ENCODE measurements around the gene CD93.

Gene CD93

DNA sequence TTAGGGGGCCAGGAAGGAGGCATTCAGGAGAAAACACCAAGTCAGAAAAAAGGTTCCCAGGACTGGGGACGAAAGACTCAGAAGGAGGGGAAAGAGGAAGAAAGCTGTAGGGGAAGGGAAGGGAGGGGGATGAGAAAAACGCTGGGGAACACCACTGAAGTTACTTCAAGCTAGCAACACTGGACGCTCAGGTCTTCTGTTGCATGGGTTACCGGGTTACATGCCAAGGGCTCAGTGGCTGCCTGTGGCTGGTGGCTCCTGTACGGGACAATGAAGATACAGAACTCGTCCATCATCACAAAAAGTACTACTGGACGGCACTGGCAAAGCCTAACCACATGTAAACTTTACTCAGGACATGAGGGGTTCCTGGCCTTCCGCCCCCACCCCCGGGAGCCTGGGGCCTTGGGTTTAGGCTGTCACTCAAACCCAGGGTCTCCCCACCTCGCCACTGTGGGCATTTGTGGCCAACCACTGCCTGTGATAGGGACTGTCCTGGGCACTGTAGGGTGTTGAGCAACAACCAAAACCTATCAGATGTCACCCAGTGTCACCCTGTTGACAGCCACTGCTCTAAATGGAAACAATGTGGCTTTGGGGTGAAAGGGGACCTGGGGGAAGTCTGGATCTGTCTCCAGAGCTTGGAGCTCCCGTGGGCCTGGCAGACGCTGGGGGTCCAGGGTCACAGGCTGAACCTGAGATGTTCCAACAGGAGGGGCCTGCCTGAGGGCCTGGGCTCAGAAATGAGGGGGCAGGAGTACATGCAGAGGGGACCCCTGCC is 40.3 kb upstream of the CD93 start:
- H3K9me3 ChIP-seq (ENCODE audit: control insufficient read depth, insufficient read depth, low read length) = no peaks in the 10 kb centered on the region
- no peaks in the 10 kb centered on the region for H3K36me3 ChIP-seq (ENCODE audit: control insufficient read depth, insufficient read depth, low read length)
- no peaks in the 10 kb centered on the region for H3K27me3 ChIP-seq (ENCODE audit: control insufficient read depth, insufficient read depth, low read length)
- no peak overlapping the region for H3K4me3 ChIP-seq (ENCODE audit: low read depth, low read length)
- no peak overlapping the region for H3K9ac ChIP-seq (ENCODE audit: low read depth, low read length)
- no peaks in the 10 kb centered on the region for H3K4me1 ChIP-seq (ENCODE audit: control insufficient read depth, insufficient read depth, low read length)

DNA sequence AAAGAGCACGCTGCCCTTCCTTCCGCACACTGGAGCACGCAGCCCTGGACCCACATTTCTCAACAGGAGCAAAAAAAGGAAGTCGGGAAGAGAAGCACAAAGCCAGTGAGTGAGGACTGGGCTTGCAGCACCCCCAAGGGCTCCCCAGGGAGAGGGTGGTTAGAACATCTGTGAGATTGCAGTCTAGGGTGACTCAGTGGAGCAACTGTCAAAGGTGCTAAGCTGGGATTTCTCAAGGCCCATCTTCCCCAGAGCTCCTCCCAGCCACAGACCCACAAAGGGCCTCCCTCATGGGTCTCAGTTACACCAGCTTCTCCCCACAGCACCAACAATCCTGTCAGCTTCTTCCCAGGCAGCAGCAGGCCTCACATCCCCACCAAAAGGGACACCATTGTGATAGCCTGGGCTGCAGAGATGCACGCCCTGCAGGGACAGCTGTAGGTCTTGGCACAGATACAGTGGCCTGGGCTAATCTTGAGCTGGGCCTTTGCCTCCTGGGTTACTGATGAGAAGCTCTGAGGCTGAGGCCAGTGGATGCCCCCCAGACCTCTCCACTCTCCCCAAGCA is 39.6 kb upstream of the CD93 start:
- Histone ChIP-seq H3K9ac (ENCODE audit: low read depth, low read length) (no peak overlapping the region), H3K4me1 (ENCODE audit: control insufficient read depth, insufficient read depth, low read length) (no peaks in the 10 kb centered on the region), H3K4me3 (ENCODE audit: low read depth, low read length) (no peak overlapping the region), H3K36me3 (ENCODE audit: control insufficient read depth, insufficient read depth, low read length) (no peaks in the 10 kb centered on the region), H3K9me3 (ENCODE audit: control insufficient read depth, insufficient read depth, low read length) (no peaks in the 10 kb centered on the region), H3K27me3 (ENCODE audit: control insufficient read depth, insufficient read depth, low read length) (no peaks in the 10 kb centered on the region)

GRCh38 chr20:23125159-23125558 is 39.0 kb upstream of the CD93 start:
- H3K9me3 ChIP-seq (ENCODE audit: control insufficient read depth, insufficient read depth, low read length) = no peaks in the 10 kb centered on the region
- no peaks in the 10 kb centered on the region for H3K4me1 ChIP-seq (ENCODE audit: control insufficient read depth, insufficient read depth, low read length)
- H3K4me3 ChIP-seq (ENCODE audit: low read depth, low read length) = no peak overlapping the region
- H3K36me3 ChIP-seq (ENCODE audit: control insufficient read depth, insufficient read depth, low read length) = no peaks in the 10 kb centered on the region
- no peaks in the 10 kb centered on the region for H3K27me3 ChIP-seq (ENCODE audit: control insufficient read depth, insufficient read depth, low read length)
- H3K9ac ChIP-seq (ENCODE audit: low read depth, low read length) = no peak overlapping the region

GRCh38 chr20:23123886-23124285 is 37.8 kb upstream of the CD93 start:
- H3K9me3 ChIP-seq (ENCODE audit: control insufficient read depth, insufficient read depth, low read length) = no peaks in the 10 kb centered on the region
- no peaks in the 10 kb centered on the region for H3K4me1 ChIP-seq (ENCODE audit: control insufficient read depth, insufficient read depth, low read length)
- no peaks in the 10 kb centered on the region for H3K27me3 ChIP-seq (ENCODE audit: control insufficient read depth, insufficient read depth, low read length)
- no peak overlapping the region for H3K9ac ChIP-seq (ENCODE audit: low read depth, low read length)
- no peaks in the 10 kb centered on the region for H3K36me3 ChIP-seq (ENCODE audit: control insufficient read depth, insufficient read depth, low read length)
- no peak overlapping the region for H3K4me3 ChIP-seq (ENCODE audit: low read depth, low read length)

GRCh38 chr20:23122796-23123655 is 36.9 kb upstream of the CD93 start:
- H3K36me3 ChIP-seq (ENCODE audit: control insufficient read depth, insufficient read depth, low read length) = no peaks in the 10 kb centered on the region
- no peak overlapping the region for H3K4me3 ChIP-seq (ENCODE audit: low read depth, low read length)
- H3K9ac ChIP-seq (ENCODE audit: low read depth, low read length) = no peak overlapping the region
- H3K9me3 ChIP-seq (ENCODE audit: control insufficient read depth, insufficient read depth, low read length) = no peaks in the 10 kb centered on the region
- no peaks in the 10 kb centered on the region for H3K27me3 ChIP-seq (ENCODE audit: control insufficient read depth, insufficient read depth, low read length)
- no peaks in the 10 kb centered on the region for H3K4me1 ChIP-seq (ENCODE audit: control insufficient read depth, insufficient read depth, low read length)

GRCh38 chr20:23122321-23122720 is 36.2 kb upstream of the CD93 start:
- Histone ChIP-seq H3K9me3 (ENCODE audit: control insufficient read depth, insufficient read depth, low read length) (no peaks in the 10 kb centered on the region), H3K4me3 (ENCODE audit: low read depth, low read length) (no peak overlapping the region), H3K9ac (ENCODE audit: low read depth, low read length) (no peak overlapping the region), H3K27me3 (ENCODE audit: control insufficient read depth, insufficient read depth, low read length) (no peaks in the 10 kb centered on the region), H3K4me1 (ENCODE audit: control insufficient read depth, insufficient read depth, low read length) (no peaks in the 10 kb centered on the region), H3K36me3 (ENCODE audit: control insufficient read depth, insufficient read depth, low read length) (no peaks in the 10 kb centered on the region)

DNA sequence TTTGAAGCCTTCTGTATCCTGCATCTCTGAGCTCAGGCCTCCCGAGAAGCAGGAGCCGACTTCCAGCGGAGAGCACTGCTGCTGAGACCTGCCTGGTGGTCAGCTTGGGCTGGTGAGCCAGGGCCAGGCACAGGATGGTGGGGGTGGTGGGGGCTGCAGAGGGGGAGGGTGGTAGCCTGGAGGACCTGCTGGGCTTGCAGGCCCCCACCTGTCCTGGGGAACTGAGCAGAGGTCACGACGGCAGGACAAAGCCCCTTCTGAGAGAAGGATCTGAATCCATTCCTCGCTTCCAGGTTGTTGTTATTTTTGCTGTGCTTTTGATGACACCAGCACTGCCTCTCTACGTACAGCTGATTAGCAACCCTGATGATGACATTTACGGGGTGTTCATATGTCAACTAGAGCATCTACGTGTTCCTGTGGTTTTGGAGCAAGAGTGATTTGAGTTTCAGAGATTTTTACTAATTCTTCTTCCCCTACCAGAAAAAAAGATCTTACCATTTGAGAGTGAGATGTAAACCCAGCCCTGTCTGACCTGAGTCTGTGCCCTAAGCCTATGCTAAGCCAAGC is 35.7 kb upstream of the CD93 start:
- Histone ChIP-seq H3K36me3 (ENCODE audit: control insufficient read depth, insufficient read depth, low read length) (no peaks in the 10 kb centered on the region), H3K4me1 (ENCODE audit: control insufficient read depth, insufficient read depth, low read length) (no peaks in the 10 kb centered on the region), H3K9me3 (ENCODE audit: control insufficient read depth, insufficient read depth, low read length) (no peaks in the 10 kb centered on the region), H3K9ac (ENCODE audit: low read depth, low read length) (no peak overlapping the region), H3K4me3 (ENCODE audit: low read depth, low read length) (no peak overlapping the region), H3K27me3 (ENCODE audit: control insufficient read depth, insufficient read depth, low read length) (no peaks in the 10 kb centered on the region)

GRCh38 chr20:23120936-23121750 is 35.0 kb upstream of the CD93 start:
- Histone ChIP-seq H3K9ac (ENCODE audit: low read depth, low read length) (no peak overlapping the region), H3K9me3 (ENCODE audit: control insufficient read depth, insufficient read depth, low read length) (no peaks in the 10 kb centered on the region), H3K4me1 (ENCODE audit: control insufficient read depth, insufficient read depth, low read length) (no peaks in the 10 kb centered on the region), H3K27me3 (ENCODE audit: control insufficient read depth, insufficient read depth, low read length) (no peaks in the 10 kb centered on the region), H3K4me3 (ENCODE audit: low read depth, low read length) (no peak overlapping the region), H3K36me3 (ENCODE audit: control insufficient read depth, insufficient read depth, low read length) (no peaks in the 10 kb centered on the region)

GRCh38 chr20:23120261-23120660 is 34.1 kb upstream of the CD93 start:
- Histone ChIP-seq H3K36me3 (ENCODE audit: control insufficient read depth, insufficient read depth, low read length) (no peaks in the 10 kb centered on the region), H3K9ac (ENCODE audit: low read depth, low read length) (no peak overlapping the region), H3K4me3 (ENCODE audit: low read depth, low read length) (no peak overlapping the region), H3K27me3 (ENCODE audit: control insufficient read depth, insufficient read depth, low read length) (no peaks in the 10 kb centered on the region), H3K9me3 (ENCODE audit: control insufficient read depth, insufficient read depth, low read length) (no peaks in the 10 kb centered on the region), H3K4me1 (ENCODE audit: control insufficient read depth, insufficient read depth, low read length) (no peaks in the 10 kb centered on the region)

GRCh38 chr20:23119456-23120216 is 33.5 kb upstream of the CD93 start:
- no peak overlapping the region for H3K4me3 ChIP-seq (ENCODE audit: low read depth, low read length)
- no peaks in the 10 kb centered on the region for H3K9me3 ChIP-seq (ENCODE audit: control insufficient read depth, insufficient read depth, low read length)
- H3K9ac ChIP-seq (ENCODE audit: low read depth, low read length) = no peak overlapping the region

More at GRCh38 chr20:23119456-23120216, 33.5 kb upstream of the CD93 start:
- Histone ChIP-seq H3K4me1 (ENCODE audit: control insufficient read depth, insufficient read depth, low read length) (no peaks in the 10 kb centered on the region), H3K27me3 (ENCODE audit: control insufficient read depth, insufficient read depth, low read length) (no peaks in the 10 kb centered on the region), H3K36me3 (ENCODE audit: control insufficient read depth, insufficient read depth, low read length) (no peaks in the 10 kb centered on the region)
